ENCODE results near the gene ZNF70. TPM values are rescaled to one million over a fixed set of nuclear protein-coding genes. Genes with fewer than 3 reads are reported as not detected.

ZNF70 gene
- total RNA-seq (2014; rRNA removed; shearing (Covaris generic)) = 1.8 and 4.3 TPM in 2 replicates

- Histone ChIP-seq H3K27ac (peak within 1 kb of the TSS; percentile 82), H3K9me3 (replicated peaks) (peaks cover 4% of the 10 kb centered on the region), H3K36me3 (no peaks in the 10 kb centered on the region), H3K4me1 (replicated peaks) (peaks cover 20% of the 10 kb centered on the region), H3K27me3 (replicated peaks) (no peaks in the 10 kb centered on the region), H3K4me3 (peak within 1 kb of the TSS; percentile 84)
- DNase-seq (ENCODE audit: low read depth in 1 of 2, low spot score in 2 of 2) = peak; percentile 75 to 77
Measured at GRCh38 chr22:23750714-23751440, at the start of gene ZNF70. ZNF70 (minus strand) TSS chr22:23751112; CDS start chr22:23745140, 5,972 bp downstream.

GRCh38 chr22:23796461-23796860, 45.5 kb upstream of the ZNF70 start:
- no peaks in the 10 kb centered on the region for H3K27me3 ChIP-seq (replicated peaks)
- H3K36me3 ChIP-seq = peaks cover 82% of the 10 kb centered on the region
- DNase-seq (ENCODE audit: low read depth in 1 of 2, low spot score in 2 of 2) = no peak
- no peak overlapping the region for H3K4me3 ChIP-seq
- H3K4me1 ChIP-seq (replicated peaks) = peaks cover 9% of the 10 kb centered on the region
- no peaks in the 10 kb centered on the region for H3K9me3 ChIP-seq (replicated peaks)
- no peak overlapping the region for H3K27ac ChIP-seq

- no peak overlapping the region for H3K4me3 ChIP-seq
- H3K4me1 ChIP-seq (replicated peaks) = peaks cover 32% of the 10 kb centered on the region
- no peaks in the 10 kb centered on the region for H3K27me3 ChIP-seq (replicated peaks)
- H3K36me3 ChIP-seq = peaks cover 79% of the 10 kb centered on the region
- no peak for DNase-seq (ENCODE audit: low read depth in 1 of 2, low spot score in 2 of 2)
- no peak overlapping the region for H3K27ac ChIP-seq
- H3K9me3 ChIP-seq (replicated peaks) = no peaks in the 10 kb centered on the region
Measured at GRCh38 chr22:23793326-23793725, 42.4 kb upstream of the ZNF70 start.

- no peak overlapping the region; the same call in 1 of the 2 replicates for H3K27ac ChIP-seq
- H3K4me3 ChIP-seq = no peak overlapping the region
- peaks cover 80% of the 10 kb centered on the region for H3K36me3 ChIP-seq
- no peak for DNase-seq (ENCODE audit: low read depth in 1 of 2, low spot score in 2 of 2)
- no peaks in the 10 kb centered on the region for H3K9me3 ChIP-seq (replicated peaks)
- H3K4me1 ChIP-seq (replicated peaks) = peaks cover 39% of the 10 kb centered on the region
- no peaks in the 10 kb centered on the region for H3K27me3 ChIP-seq (replicated peaks)
Measured at GRCh38 chr22:23791738-23792645, 41.1 kb upstream of the ZNF70 start.

- Histone ChIP-seq H3K9me3 (replicated peaks) (no peaks in the 10 kb centered on the region), H3K27me3 (replicated peaks) (no peaks in the 10 kb centered on the region), H3K4me1 (replicated peaks) (peaks cover 45% of the 10 kb centered on the region), H3K36me3 (peaks cover 74% of the 10 kb centered on the region), H3K4me3 (no peak overlapping the region), H3K27ac (peak overlapping the region; percentile 8; the same call in 1 of the 2 replicates)
- peak; percentile 57 to 72 for DNase-seq (ENCODE audit: low read depth in 1 of 2, low spot score in 2 of 2)
Measured at GRCh38 chr22:23790819-23791737, 40.2 kb upstream of the ZNF70 start.

- Histone ChIP-seq H3K9me3 (replicated peaks) (no peaks in the 10 kb centered on the region), H3K27ac (no peak overlapping the region), H3K27me3 (replicated peaks) (no peaks in the 10 kb centered on the region), H3K36me3 (peaks cover 63% of the 10 kb centered on the region), H3K4me1 (replicated peaks) (peaks cover 54% of the 10 kb centered on the region), H3K4me3 (no peak overlapping the region)
- DNase-seq (ENCODE audit: low read depth in 1 of 2, low spot score in 2 of 2) = no peak
Measured at GRCh38 chr22:23789638-23790037, 38.7 kb upstream of the ZNF70 start.

- H3K27ac ChIP-seq = no peak overlapping the region
- no peak for DNase-seq (ENCODE audit: low read depth in 1 of 2, low spot score in 2 of 2)
- no peaks in the 10 kb centered on the region for H3K27me3 ChIP-seq (replicated peaks)
- no peak overlapping the region for H3K4me3 ChIP-seq
- H3K36me3 ChIP-seq = peaks cover 58% of the 10 kb centered on the region
- peaks cover 60% of the 10 kb centered on the region for H3K4me1 ChIP-seq (replicated peaks)
- H3K9me3 ChIP-seq (replicated peaks) = no peaks in the 10 kb centered on the region
Measured at GRCh38 chr22:23789121-23789520, 38.2 kb upstream of the ZNF70 start.

- Histone ChIP-seq H3K9me3 (replicated peaks) (no peaks in the 10 kb centered on the region), H3K36me3 (peaks cover 45% of the 10 kb centered on the region), H3K27ac (no peak overlapping the region), H3K4me3 (peak overlapping the region; percentile 98), H3K4me1 (replicated peaks) (peaks cover 68% of the 10 kb centered on the region), H3K27me3 (replicated peaks) (no peaks in the 10 kb centered on the region)
- DNase-seq (ENCODE audit: low read depth in 1 of 2, low spot score in 2 of 2) = no peak
Measured at GRCh38 chr22:23787910-23788309, 37.0 kb upstream of the ZNF70 start.

- H3K27ac ChIP-seq = no peak overlapping the region
- H3K9me3 ChIP-seq (replicated peaks) = no peaks in the 10 kb centered on the region
- no peaks in the 10 kb centered on the region for H3K27me3 ChIP-seq (replicated peaks)
- no peak for DNase-seq (ENCODE audit: low read depth in 1 of 2, low spot score in 2 of 2)
- peak overlapping the region; percentile 98 for H3K4me3 ChIP-seq
- H3K36me3 ChIP-seq = peaks cover 42% of the 10 kb centered on the region
- H3K4me1 ChIP-seq (replicated peaks) = peaks cover 68% of the 10 kb centered on the region
Measured at GRCh38 chr22:23787600-23787896, 36.6 kb upstream of the ZNF70 start.

GRCh38 chr22:23786752-23787599, 36.1 kb upstream of the ZNF70 start, which contains the start of gene SMARCB1:
SMARCB1 (plus strand) TSS chr22:23786966; CDS start chr22:23787170, 204 bp downstream.
- H3K36me3 ChIP-seq = peaks cover 36% of the 10 kb centered on the region
- no peaks in the 10 kb centered on the region for H3K9me3 ChIP-seq (replicated peaks)
- peak; percentile 92 to 93 for DNase-seq (ENCODE audit: low read depth in 1 of 2, low spot score in 2 of 2)
- H3K4me3 ChIP-seq = peak within 1 kb of the TSS; percentile 98
- H3K27me3 ChIP-seq (replicated peaks) = no peaks in the 10 kb centered on the region
- peak within 1 kb of the TSS; percentile 99 for H3K27ac ChIP-seq
- H3K4me1 ChIP-seq (replicated peaks) = peaks cover 67% of the 10 kb centered on the region

- H3K27me3 ChIP-seq (replicated peaks) = no peaks in the 10 kb centered on the region
- H3K27ac ChIP-seq = peak overlapping the region; percentile 99
- H3K4me3 ChIP-seq = peak overlapping the region; percentile 98
- no peak for DNase-seq (ENCODE audit: low read depth in 1 of 2, low spot score in 2 of 2)
- peaks cover 67% of the 10 kb centered on the region for H3K4me1 ChIP-seq (replicated peaks)
- no peaks in the 10 kb centered on the region for H3K9me3 ChIP-seq (replicated peaks)
- H3K36me3 ChIP-seq = peaks cover 29% of the 10 kb centered on the region
Measured at GRCh38 chr22:23786261-23786710, 35.4 kb upstream of the ZNF70 start.

- peaks cover 51% of the 10 kb centered on the region for H3K4me1 ChIP-seq (replicated peaks)
- H3K27me3 ChIP-seq (replicated peaks) = no peaks in the 10 kb centered on the region
- no peak overlapping the region for H3K4me3 ChIP-seq
- H3K36me3 ChIP-seq = peaks cover 19% of the 10 kb centered on the region
- no peak overlapping the region; the same call in 1 of the 2 replicates for H3K27ac ChIP-seq
- peak; percentile 47 to 53 for DNase-seq (ENCODE audit: low read depth in 1 of 2, low spot score in 2 of 2)
- no peaks in the 10 kb centered on the region for H3K9me3 ChIP-seq (replicated peaks)
Measured at GRCh38 chr22:23784215-23784732, 33.4 kb upstream of the ZNF70 start.

Data from SJSA1 (cell line).